Colon (tissue), 2 donors: ENCODE results near the gene R3HDM4.

Source experiments
- FAIRE-seq: peaks from 2 replicates; lab custom pipeline; 2012; peaks lifted over from hg19 to GRCh38; lab: Jason Lieb, UNC
- donor health status: control.
- donor health status: control.

The R3HDM4 gene

DNA sequence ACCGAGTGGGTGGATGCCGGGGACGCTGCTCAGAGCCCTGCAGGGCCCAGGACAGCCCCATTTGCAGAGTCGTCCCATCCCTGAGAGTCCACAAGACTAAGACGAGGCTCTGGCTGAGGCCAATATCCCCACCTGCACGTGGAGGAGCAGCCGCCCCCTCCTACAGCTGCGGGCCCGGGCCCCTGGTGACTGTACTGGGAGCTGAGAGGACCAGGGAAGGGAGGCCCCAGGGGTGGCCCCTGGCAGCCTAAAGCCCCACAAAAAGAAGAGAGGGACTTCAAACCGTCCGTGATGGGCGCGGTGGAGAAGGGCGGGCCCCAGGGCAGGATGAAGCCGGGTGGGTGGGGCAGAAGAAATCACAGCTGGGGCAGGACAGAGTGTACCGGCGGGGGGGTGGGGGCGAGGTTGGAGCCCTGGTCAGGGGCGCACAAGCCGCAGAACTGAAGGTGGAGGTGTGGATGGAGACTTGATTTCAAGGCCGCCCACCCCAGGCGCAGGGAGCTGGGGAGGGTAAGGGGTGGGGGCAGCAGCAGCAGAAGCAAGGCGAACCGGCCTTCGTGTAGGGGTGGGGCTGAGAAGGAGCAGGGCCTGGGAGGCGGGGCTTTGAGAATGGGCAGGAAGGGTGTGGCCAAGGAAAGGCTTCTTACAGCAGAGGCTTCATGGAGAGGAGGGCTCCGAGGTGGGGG is 40.6 kb downstream of the R3HDM4 start:
- no peak for FAIRE-seq

GRCh38 chr19:871446-872265 is 41.4 kb downstream of the R3HDM4 start:
- FAIRE-seq, result no peak

GRCh38 chr19:870963-871401 is 42.0 kb downstream of the R3HDM4 start:
- no peak for FAIRE-seq

DNA sequence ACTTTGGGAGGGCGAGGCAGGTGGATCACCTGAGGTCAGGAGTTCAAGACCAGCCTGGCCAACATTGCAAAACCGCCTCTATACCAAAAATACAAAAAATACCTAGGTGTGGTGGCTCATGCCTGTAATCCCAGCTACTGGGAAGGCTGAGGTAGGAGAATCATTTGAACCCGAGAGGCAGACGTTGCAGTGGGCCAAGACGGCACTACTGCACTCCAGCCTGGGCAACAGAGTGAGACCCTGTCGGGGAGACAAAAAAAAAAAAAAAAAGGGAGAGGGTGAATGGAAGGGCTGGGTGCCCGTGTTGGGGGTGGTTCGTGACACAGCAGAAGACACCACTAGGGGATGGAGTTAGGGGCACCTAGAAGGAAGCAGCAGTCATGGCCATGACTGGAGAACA is 42.7 kb downstream of the R3HDM4 start:
- no peak for FAIRE-seq

- no peak for FAIRE-seq
Measured at GRCh38 chr19:869245-870177, 43.5 kb downstream of the R3HDM4 start.

DNA sequence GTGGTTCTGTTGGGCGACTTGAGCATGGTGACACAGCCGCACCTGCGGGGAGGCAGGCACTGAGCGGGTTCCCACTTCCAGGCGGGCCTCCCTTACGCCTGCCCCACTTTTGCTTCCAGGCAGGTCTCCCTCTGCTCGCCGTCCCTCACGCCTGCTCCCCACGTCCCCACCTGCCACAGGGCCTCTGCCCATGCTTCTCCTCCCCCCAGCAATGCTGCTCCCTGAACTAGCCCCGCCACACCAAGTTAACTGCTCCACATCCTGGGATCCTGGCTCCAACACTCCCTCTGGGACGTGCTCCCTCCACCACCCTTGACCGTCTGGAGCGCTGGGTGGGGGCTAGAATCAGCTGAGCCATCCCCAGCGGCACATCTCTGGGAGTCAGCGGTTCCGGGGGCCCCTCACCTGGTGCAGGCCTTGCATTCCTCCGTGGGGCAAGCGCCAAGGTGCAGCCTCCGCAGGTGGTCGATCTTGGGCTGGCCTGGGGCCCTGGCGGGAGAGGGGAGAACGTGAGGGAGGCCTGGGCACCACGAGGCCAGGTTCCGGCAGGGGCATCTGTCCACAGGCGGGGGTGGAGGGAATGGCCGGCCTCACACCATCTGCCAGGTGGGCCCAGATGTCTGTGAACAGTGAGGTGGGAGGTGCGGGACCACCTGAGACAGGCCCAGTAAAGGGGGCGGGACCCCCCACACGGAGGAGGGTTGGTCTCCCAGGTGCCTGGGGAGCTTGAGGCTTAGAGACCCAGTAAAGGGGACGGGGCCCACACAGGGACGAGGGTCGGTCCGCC is 44.4 kb downstream of the R3HDM4 start:
- FAIRE-seq, result no peak

GRCh38 chr19:867855-868457 is 45.1 kb downstream of the R3HDM4 start:
- no peak for FAIRE-seq

DNA sequence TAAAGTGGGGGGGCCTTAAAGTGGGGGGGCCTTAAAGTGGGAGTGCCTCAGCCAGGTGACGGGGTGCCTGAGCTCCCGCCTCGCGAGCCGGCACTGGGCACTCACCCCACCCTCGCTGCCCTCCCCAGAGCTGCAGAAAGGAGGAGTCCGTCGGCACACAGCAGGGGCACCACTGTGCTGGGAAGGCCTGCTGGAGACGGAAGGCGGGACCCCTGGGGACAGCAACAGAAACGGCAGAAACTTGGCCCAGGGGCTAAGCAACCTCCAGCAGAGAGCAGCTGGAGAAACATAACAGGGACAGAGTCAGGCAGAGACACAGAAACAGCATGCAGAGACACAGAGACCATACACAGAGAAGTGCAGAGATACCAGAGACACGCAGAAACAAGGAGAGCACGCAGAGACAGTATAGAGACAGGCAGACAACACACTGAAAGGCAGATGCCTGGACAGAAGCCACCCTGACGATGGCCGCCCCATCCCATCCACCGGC is 45.7 kb downstream of the R3HDM4 start:
- FAIRE-seq, result no peak

GRCh38 chr19:866769-867300 is 46.2 kb downstream of the R3HDM4 start:
- no peak for FAIRE-seq

- no peak for FAIRE-seq
Measured at GRCh38 chr19:863315-863620, 49.8 kb downstream of the R3HDM4 start.

DNA sequence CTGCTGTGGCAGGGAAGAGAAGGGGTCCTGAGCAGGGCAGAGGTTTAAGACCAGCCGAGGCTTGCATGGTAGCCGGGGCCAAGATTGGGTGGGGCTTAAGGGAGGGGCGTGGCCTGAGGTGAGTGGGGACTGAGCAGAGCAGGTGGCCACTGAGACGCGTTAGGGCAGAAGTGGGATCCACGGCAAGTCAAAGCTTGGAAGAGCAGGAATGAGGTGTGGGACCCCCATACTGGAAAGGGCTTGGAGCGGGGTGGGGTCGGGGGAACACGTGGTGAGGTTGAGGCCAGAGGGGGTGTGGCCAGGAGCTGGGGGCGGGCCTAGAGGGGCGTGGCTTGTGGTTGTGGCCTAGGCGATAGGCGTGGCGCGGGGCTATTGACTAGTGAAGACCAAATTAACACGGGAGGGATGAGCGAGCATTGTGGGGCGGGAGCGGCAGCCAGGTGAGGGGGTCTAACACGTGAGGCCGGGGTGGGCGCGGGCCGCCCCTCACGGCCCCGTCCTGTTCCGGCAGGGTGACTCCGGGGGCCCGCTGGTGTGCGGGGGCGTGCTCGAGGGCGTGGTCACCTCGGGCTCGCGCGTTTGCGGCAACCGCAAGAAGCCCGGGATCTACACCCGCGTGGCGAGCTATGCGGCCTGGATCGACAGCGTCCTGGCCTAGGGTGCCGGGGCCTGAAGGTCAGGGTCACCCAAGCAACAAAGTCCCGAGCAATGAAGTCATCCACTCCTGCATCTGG is 50.3 kb downstream of the R3HDM4 start:
- no peak for FAIRE-seq

GRCh38 chr19:861756-862580 is 51.1 kb downstream of the R3HDM4 start:
- no peak for FAIRE-seq

DNA sequence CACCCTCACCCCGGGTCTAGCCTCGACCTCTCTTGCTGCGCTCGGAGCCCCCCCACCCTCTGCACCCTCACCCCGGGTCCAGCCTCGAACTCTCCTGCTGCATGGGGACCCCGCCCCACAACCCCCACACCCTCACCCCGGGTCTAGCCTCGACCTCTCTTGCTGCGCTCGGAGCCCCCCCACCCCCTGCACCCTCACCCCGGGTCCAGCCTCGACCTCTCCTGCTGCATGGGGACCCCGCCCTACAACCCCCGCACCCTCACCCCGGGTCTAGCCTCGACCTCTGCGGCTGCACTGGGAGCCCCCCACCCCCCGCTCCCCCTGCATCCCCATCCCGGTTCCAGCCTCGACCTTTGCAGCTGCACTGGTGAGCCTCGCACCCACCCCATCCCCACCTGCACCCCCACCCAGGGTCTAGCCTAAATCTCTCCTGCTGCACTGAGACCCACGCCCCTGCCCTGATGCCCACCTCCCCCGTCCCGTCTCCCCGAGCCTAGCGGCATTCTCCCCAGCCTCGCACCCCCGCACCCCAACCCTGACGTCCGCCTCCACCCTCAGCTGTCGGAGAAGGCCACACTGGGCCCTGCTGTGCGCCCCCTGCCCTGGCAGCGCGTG is 51.8 kb downstream of the R3HDM4 start:
- no peak for FAIRE-seq

DNA sequence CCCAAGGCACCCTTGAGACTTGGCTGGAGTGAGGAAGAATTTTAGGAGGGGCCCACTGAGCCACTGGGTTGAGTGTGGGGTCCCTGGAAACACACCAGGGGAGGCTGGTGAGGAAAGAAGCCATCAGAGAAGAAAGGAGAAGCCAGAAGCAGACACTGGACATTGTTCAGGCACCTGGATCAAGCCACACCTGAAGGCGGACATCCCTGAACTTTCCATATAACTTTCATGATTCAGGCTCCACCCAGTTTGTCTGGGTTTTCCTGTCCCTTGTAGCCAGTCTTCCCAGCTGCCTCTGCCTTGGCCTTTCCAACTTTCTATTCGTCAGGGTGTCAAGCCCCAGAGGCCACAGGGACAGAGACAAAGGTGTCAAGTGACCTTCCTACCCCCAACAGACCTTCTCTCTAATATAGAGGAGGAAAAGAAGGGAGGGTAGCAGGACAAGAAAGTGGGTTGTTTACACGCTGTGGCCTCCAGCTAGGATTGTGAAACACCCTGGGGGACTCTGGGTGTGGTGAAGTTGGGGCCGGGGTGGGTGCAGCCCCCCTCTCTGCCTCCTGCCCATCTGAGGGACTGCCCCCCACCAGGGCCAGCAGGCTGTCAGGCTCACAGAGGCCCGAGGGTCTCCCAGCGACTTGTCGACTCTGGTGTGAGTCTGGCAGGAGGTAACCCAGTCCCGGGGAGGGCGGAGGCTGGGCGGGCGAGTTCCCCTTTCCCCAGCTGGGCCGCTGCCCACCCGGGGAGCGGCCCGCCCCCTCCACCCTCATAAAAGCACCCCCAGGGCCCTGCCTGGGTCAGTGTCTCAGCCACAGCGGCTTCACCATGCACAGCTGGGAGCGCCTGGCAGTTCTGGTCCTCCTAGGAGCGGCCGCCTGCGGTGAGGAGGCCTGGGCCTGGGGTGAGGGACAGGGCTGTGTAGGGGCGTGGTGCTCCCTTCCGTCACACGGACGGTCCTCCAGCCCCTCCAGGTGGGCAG is 53.9 kb downstream of the R3HDM4 start, which contains the start of gene CFD:
TSS of gene CFD (plus strand) at position 797 of the 976 bp plus-strand sequence. CDS start at position 823, 26 bp downstream.
- no peak for FAIRE-seq

GRCh38 chr19:858284-858683 is 54.7 kb downstream of the R3HDM4 start:
- FAIRE-seq, result no peak

- no peak for FAIRE-seq
Measured at GRCh38 chr19:855566-856120, 57.4 kb downstream of the R3HDM4 start.

GRCh38 chr19:855142-855541 is 57.9 kb downstream of the R3HDM4 start:
- no peak for FAIRE-seq
